GM12878 (cell line): ENCODE results near the gene FADS1. TPM values are rescaled to one million over a fixed set of nuclear protein-coding genes. Genes with fewer than 3 reads are reported as not detected.

ENCODE experiments used
- BACH1 ChIP-seq: fragments of 450-650 bp; IDR thresholded peaks from 2 replicates; pipeline ENCODE4 v1.6.1; 2017; ENCODE audit warnings: mild to moderate bottlenecking, borderline replicate concordance
- BMI1 ChIP-seq: fragments of 450-650 bp; IDR thresholded peaks from 2 replicates; pipeline ENCODE4 v1.6.1; 2016; ENCODE audit warnings: mild to moderate bottlenecking, moderate library complexity, borderline replicate concordance
- CTCF ChIP-seq, 3 experiments: IDR thresholded peaks in 2 of 3; conservative IDR thresholded peaks in 1 of 3; 2 replicates each; pipeline ENCODE4 v1.5.1; 2011; ENCODE audit warnings: low read depth in 3 of 3, low read length in 3 of 3, mild to moderate bottlenecking in 3 of 3, control low read depth in 2 of 3, moderate library complexity in 2 of 3, inconsistent platforms in 1 of 3, mixed read lengths in 1 of 3; ENCODE audit not compliant: control insufficient read depth in 2 of 3, insufficient read depth in 1 of 3; ENCODE audit errors: extremely low read depth in 1 of 3
- CUX1 ChIP-seq: IDR thresholded peaks from 2 replicates; pipeline ENCODE4 v1.6.1; 2012; ENCODE audit warnings: improper control_type of control experiment, low read depth, low read length; ENCODE audit not compliant: insufficient replicate concordance
- DPF2 ChIP-seq: fragments of 450-650 bp; IDR thresholded peaks from 2 replicates; pipeline ENCODE4 v1.6.1; 2017; ENCODE audit warnings: mild to moderate bottlenecking
- ETV6 ChIP-seq, 2 experiments: fragments of 450-650 bp in 1 of 2; IDR thresholded peaks in 1 of 2; conservative IDR thresholded peaks in 1 of 2; 2 replicates each; pipeline ENCODE4 v1.6.1; 2014; ENCODE audit warnings: antibody characterized with exemption in 1 of 2, borderline replicate concordance in 1 of 2, low read depth in 1 of 2, mild to moderate bottlenecking in 1 of 2, moderate library complexity in 1 of 2
- HDGF ChIP-seq: fragments of 450-650 bp; IDR thresholded peaks from 2 replicates; pipeline ENCODE4 v1.6.1; 2016; ENCODE audit warnings: antibody characterized with exemption
- MAX ChIP-seq: IDR thresholded peaks from 2 replicates; pipeline ENCODE4 v1.6.1; 2012; ENCODE audit warnings: low read depth, low read length, improper control_type of control experiment
- MEF2B ChIP-seq: fragments of 450-650 bp; IDR thresholded peaks from 2 replicates; pipeline ENCODE4 v1.6.1; 2018; ENCODE audit warnings: mild to moderate bottlenecking, moderate library complexity; ENCODE audit not compliant: partially characterized antibody, poor library complexity, severe bottlenecking
- MXI1 ChIP-seq: fragments of 150-350 bp; IDR thresholded peaks from 2 replicates; pipeline ENCODE4 v1.6.1; 2011; ENCODE audit warnings: low read depth, mild to moderate bottlenecking, inconsistent platforms, low read length, improper control_type of control experiment
- POLR2A ChIP-seq: IDR thresholded peaks from 2 replicates; pipeline ENCODE4 v1.6.1; 2011; ENCODE audit warnings: low read depth, mild to moderate bottlenecking, low read length
- POU2F2 ChIP-seq: IDR thresholded peaks from 3 replicates; pipeline ENCODE4 v1.6.1; 2011; ENCODE audit warnings: low read depth, mild to moderate bottlenecking, low read length, borderline replicate concordance
- RAD21 ChIP-seq: IDR thresholded peaks from 2 replicates; pipeline ENCODE4 v1.6.1; 2011; ENCODE audit warnings: mild to moderate bottlenecking, low read depth, low read length, moderate library complexity; ENCODE audit not compliant: insufficient read depth
- RCOR1 ChIP-seq: conservative IDR thresholded peaks from 2 replicates; pipeline ENCODE4 v1.6.1; 2012; ENCODE audit warnings: low read depth, low read length, improper control_type of control experiment
- SKIL ChIP-seq: fragments of 450-650 bp; IDR thresholded peaks from 2 replicates; pipeline ENCODE4 v1.6.1; 2017; ENCODE audit warnings: mild to moderate bottlenecking, low read depth, inconsistent platforms; ENCODE audit not compliant: poor library complexity, severe bottlenecking
- SMARCA5 ChIP-seq: fragments of 450-650 bp; IDR thresholded peaks from 2 replicates; pipeline ENCODE4 v1.6.1; 2017; ENCODE audit warnings: mild to moderate bottlenecking
- USF1 ChIP-seq: IDR thresholded peaks from 2 replicates; pipeline ENCODE4 v1.6.1; 2011; ENCODE audit warnings: borderline replicate concordance, low read depth, mild to moderate bottlenecking, moderate library complexity, mixed read lengths, low read length; ENCODE audit not compliant: insufficient read depth; ENCODE audit errors: extremely low read length
- YBX1 ChIP-seq: fragments of 450-650 bp; IDR thresholded peaks from 2 replicates; pipeline ENCODE4 v1.6.1; 2016; ENCODE audit warnings: antibody characterized with exemption
- ZNF24 ChIP-seq: fragments of 450-650 bp; IDR thresholded peaks from 2 replicates; pipeline ENCODE4 v1.6.1; 2017; ENCODE audit warnings: antibody characterized with exemption, mild to moderate bottlenecking
- polyA plus RNA-seq, 11 experiments: library from polyadenylated mRNA; depleted of rRNA in 4 of 11; unstranded in 6 of 11; stranded (reverse) in 5 of 11; fragments of >200 nt; fragmentation: Nextera tagmentation in 4 of 11; fragmentation: Illumina TruSeq in 1 of 11; extraction: Ambion mirVana in 4 of 11; extraction: Trizol in 1 of 11; gene quantifications; 1 replicate in 1 of 11; 2 replicates in 10 of 11; pipeline versions ENCODE4 v1.2.1 to v1.2.3, GENCODE V29; 2011 to 2016; ENCODE audit warnings: inconsistent platforms in 2 of 11, missing spikeins in 2 of 11, low read depth in 1 of 11
- total RNA-seq, 4 experiments: library from RNA; depleted of rRNA in 3 of 4; stranded (reverse); fragments of >200 nt in 3 of 4; fragmentation: Illumina TruSeq in 1 of 4; extraction: Trizol in 1 of 4; gene quantifications; 2 replicates each; pipeline versions ENCODE4 v1.2.1 to v1.2.3, GENCODE V29; 2013 to 2021

The FADS1 gene
- total and polyA plus RNA-seq, 10 of the 15 experiments (the other 5 are each of a cell fraction or from before 2014, with no cell fraction given), result 8.8 to 73.9 (median 39.0) TPM

GRCh38 chr11:61816736-61817455 lies at the start of gene FADS1 (continued):
- TF ChIP-seq DPF2, result peak; percentile 69
- no peak for TF ChIP-seq BMI1
- TF ChIP-seq POLR2A, result peak; percentile 60
- no peak for TF ChIP-seq YBX1
- TF ChIP-seq USF1, result no peak
- peak; percentile 65 for TF ChIP-seq MAX
- TF ChIP-seq CUX1, result no peak
- TF ChIP-seq SKIL, result no peak
- no peak for TF ChIP-seq ETV6 (conservative IDR thresholded peaks at IDR 0.05 in 1 of 2, IDR thresholded peaks at IDR 0.05 in 1 of 2; ENCODE audit: borderline replicate concordance in 1 of 2, low read depth in 1 of 2)
- TF ChIP-seq HDGF, result no peak
- TF ChIP-seq RAD21, result no peak
- TF ChIP-seq MXI1, result peak; percentile 62; the same call in 1 of the 2 replicates
- 0 out of 2 replicates have a peak, but pooled peaks have one; percentile 43 for TF ChIP-seq BACH1
- TF ChIP-seq MEF2B, result peak; percentile 43
- 0 out of 3 replicates have a peak, but pooled peaks have one; percentile 31 for TF ChIP-seq POU2F2
- peak; percentile 53 to 73 (median 69) for TF ChIP-seq CTCF (IDR thresholded peaks at IDR 0.05 in 2 of 3, conservative IDR thresholded peaks at IDR 0.05 in 1 of 3; ENCODE audit: control insufficient read depth in 2 of 3, extremely low read depth in 1 of 3, insufficient read depth in 1 of 3, low read depth in 3 of 3, low read length in 3 of 3)
- peak; percentile 31; the same call in 1 of the 2 replicates for TF ChIP-seq ZNF24
- no peak for TF ChIP-seq RCOR1
- TF ChIP-seq SMARCA5, result 0 out of 2 replicates have a peak, but pooled peaks have one; percentile 56
